H1 (cell line): ENCODE data around the gene RPTOR. TPM values are rescaled to one million over a fixed set of nuclear protein-coding genes. Genes with fewer than 3 reads are reported as not detected.

ENCODE experiments used
- polyA plus RNA-seq, 7 experiments: library from polyadenylated mRNA; depleted of rRNA in 3 of 7; stranded (reverse) in 5 of 7; unstranded in 2 of 7; fragments of >200 nt in 5 of 7; fragments of 200-250 nt in 2 of 7; gene quantifications; 1 replicate in 5 of 7; 2 replicates in 1 of 7; 4 replicates in 1 of 7; pipeline versions ENCODE4 v1.2.1 to v1.2.3, GENCODE V29; 2011 to 2013; ENCODE audit warnings: missing spikeins in 2 of 7, mixed read lengths in 2 of 7
- total RNA-seq: library from RNA; stranded (reverse); fragmentation: NEBNext Ultra II Directional; extraction: Animal tissue kit (Norgen Biotek cat#: 25700); gene quantifications from 2 replicates; pipeline ENCODE4 v1.2.1, GENCODE V29; 2021
- TF ChIP-seq, protein P1 (sequence below), 3 experiments: IDR thresholded peaks; 1 replicate in 2 of 3; 2 replicates in 1 of 3; pipeline versions ENCODE4 v1.5.1 to v1.6.1; 2011; ENCODE audit warnings: low read length in 3 of 3, mild to moderate bottlenecking in 3 of 3, inconsistent platforms in 2 of 3, low read depth in 1 of 3, moderate library complexity in 1 of 3; ENCODE audit not compliant: insufficient read depth in 1 of 3; ENCODE audit errors: control extremely low read depth in 1 of 3

Gene RPTOR
- total and polyA plus RNA-seq, 2 of the 8 experiments (the other 6 are each of a cell fraction or from before 2014, with no cell fraction given): 6.9 to 28.7 TPM

DNA sequence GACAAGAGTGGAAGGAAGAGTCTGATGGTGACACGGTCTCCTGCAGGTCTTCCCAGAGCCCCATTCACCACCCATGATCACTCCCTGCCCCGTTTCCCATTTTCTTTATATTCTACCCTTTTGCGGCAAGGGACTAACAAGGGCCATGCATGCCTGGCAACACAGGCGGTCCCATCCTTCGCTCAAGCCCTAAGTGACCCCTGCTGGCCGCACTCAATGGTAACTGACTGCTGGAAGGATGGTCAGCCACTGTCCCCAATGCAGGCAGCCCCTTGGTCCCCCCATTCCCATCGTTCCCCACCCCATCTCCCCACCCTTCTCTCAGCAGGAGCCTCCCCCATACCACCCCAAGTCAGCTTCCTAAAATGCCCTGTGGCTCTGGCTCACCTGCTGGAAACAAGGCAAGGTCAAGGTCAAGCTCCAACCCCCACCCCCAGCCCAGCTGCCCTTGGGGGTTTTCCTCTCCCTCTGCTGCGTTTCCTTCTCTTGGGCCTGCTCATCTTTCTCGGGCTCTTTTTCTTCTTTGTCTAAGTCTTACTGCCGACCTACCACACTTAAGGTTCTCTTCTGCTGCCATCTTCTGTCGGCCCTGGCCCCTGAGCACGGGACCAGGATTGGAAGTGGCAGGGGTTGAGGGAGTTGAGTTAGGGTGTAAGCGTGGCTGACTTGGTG is 116.0 kb downstream of the RPTOR start (continued):
- TF ChIP-seq, protein P1, sequence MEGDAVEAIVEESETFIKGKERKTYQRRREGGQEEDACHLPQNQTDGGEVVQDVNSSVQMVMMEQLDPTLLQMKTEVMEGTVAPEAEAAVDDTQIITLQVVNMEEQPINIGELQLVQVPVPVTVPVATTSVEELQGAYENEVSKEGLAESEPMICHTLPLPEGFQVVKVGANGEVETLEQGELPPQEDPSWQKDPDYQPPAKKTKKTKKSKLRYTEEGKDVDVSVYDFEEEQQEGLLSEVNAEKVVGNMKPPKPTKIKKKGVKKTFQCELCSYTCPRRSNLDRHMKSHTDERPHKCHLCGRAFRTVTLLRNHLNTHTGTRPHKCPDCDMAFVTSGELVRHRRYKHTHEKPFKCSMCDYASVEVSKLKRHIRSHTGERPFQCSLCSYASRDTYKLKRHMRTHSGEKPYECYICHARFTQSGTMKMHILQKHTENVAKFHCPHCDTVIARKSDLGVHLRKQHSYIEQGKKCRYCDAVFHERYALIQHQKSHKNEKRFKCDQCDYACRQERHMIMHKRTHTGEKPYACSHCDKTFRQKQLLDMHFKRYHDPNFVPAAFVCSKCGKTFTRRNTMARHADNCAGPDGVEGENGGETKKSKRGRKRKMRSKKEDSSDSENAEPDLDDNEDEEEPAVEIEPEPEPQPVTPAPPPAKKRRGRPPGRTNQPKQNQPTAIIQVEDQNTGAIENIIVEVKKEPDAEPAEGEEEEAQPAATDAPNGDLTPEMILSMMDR (IDR thresholded peaks at IDR 0.05; ENCODE audit: control extremely low read depth in 1 of 3, insufficient read depth in 1 of 3, low read depth in 1 of 3, low read length in 3 of 3): peak in 2 of 3 experiments; percentile 36 to 59; a peak in 3 of 4 replicates
